AG04449 (cell line): ENCODE results near the gene SYT6.

Experiments used
- CTCF ChIA-PET: fragments of 350-600 bp; formaldehyde crosslinking; extraction: SDS; loops from one replicate; lab custom pipeline; 2021; ENCODE audit warnings: antibody characterized with exemption; lab: Yijun Ruan, JAX
- POLR2A ChIA-PET: fragments of 400-600, 350-600 bp; formaldehyde crosslinking; extraction: SDS; loops from one replicate; lab custom pipeline; 2020; ENCODE audit warnings: antibody characterized with exemption, inconsistent platforms; lab: Yijun Ruan, JAX
- DNase-seq: peaks from one replicate; pipeline ENCODE4 v3.0.0-alpha.2; 2010; ENCODE audit warnings: low read depth, low spot score
- H3K4me3 ChIP-seq: 2 replicates; pipeline ENCODE4 v1.5.1; 2011; ENCODE audit warnings: low read depth, mild to moderate bottlenecking, control low read depth, low read length
- CTCF ChIP-seq: IDR thresholded peaks from one replicate; pipeline ENCODE4 v1.5.1; 2011; ENCODE audit warnings: mild to moderate bottlenecking, moderate library complexity, low read length, control low read depth, inconsistent platforms; ENCODE audit not compliant: insufficient read depth; ENCODE audit errors: missing control alignments

SYT6 gene

DNA sequence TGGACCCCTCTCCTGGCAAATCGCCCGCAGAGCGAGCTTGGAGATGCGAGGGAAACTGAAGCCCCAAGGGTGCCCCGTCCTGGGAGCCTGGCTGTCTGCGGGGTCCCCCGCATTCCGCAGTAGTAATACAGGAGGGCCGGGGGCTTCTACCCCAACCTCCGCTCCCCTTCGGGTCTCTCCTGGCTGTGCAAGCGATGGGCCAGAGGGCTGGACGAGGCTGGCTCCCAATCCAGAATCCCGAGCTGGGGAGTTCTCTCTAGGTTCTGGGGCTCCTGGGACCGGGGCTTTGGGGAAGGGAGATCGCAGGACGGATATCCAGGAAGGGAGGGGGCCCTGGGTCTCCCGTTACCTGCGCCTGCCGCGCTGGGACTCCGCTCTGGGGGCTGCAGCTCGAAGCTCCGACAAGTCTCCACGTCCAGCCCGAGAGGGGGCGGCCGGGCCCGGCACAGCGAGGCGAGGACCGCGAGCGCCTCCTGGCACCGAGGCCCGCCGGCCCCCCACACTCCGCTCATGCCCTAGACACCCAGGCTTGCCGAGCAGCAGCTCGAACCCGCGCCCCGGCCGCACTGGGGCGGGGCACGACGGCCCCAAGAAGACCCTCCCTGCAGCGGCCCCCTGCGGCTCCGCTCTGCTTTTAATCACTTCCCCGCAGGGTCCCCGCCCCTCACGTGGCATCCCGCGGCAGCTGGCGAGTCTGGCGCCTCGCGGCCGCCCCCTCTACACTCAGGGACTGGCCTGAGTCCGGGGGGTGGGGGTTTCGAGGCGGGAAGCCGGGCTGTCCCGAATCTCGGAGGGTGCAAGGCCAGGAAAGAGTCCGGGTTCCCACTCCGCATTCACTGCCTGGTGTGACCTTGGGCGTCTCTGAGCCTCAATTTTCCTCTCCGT, at the start of gene SYT6:
Gene SYT6, minus strand, starts transcription at position 609 of the 885 bp plus-strand sequence. Its CDS starts 97 bp downstream, at position 512.
- H3K4me3 ChIP-seq: peak within 1 kb of the TSS; percentile 25

DNA sequence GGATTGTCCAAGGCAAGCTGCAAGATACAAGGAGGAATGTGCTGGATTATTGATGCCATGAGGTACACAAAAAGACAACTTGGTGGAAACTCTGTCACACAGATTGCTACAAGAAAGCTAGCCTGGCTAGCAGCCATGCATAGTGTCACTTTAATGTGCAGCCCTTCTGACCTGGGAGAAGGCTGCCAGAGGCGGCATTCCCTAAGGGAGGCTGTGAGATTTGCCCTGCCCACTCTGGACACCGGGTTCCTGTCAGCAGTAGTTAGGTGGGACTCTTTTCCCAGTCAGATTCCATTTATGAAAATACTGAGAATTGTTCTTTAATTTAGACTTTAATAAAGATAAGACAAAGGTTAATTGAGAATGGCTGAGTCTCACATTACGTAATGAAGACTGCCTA, 47.8 kb upstream of the SYT6 start:
- CTCF ChIA-PET: no interaction called here
- POLR2A ChIA-PET: no interaction called here
- TF ChIP-seq CTCF: no peak
- no peak for DNase-seq
- H3K4me3 ChIP-seq: no peak overlapping the region

More for the DNA sequence above, at the start of gene SYT6:
- ChIA-PET POLR2A (interaction anchor here (0.5 kb wide), 1 partner anchor 129 kb away, joined by 3 read pairs; no protein-coding TSS in a partner anchor), CTCF (interaction anchor here (0.7 to 1.7 kb wide), 3 partner anchors 15 to 175 kb away, joined by 3 to 5 read pairs (median 3); no protein-coding TSS in a partner anchor)
- no peak for TF ChIP-seq CTCF
- DNase-seq: no peak

GRCh38 chr1:114199017-114199594, 45.4 kb upstream of the SYT6 start:
- no peak for TF ChIP-seq CTCF
- no peak for DNase-seq
- CTCF ChIA-PET: no interaction called here
- H3K4me3 ChIP-seq: no peak overlapping the region
- POLR2A ChIA-PET: no interaction called here

- TF ChIP-seq CTCF: no peak
- POLR2A ChIA-PET: no interaction called here
- CTCF ChIA-PET: no interaction called here
- no peak overlapping the region for H3K4me3 ChIP-seq
- DNase-seq: no peak
Measured at GRCh38 chr1:114196992-114197907, 43.6 kb upstream of the SYT6 start.

DNA sequence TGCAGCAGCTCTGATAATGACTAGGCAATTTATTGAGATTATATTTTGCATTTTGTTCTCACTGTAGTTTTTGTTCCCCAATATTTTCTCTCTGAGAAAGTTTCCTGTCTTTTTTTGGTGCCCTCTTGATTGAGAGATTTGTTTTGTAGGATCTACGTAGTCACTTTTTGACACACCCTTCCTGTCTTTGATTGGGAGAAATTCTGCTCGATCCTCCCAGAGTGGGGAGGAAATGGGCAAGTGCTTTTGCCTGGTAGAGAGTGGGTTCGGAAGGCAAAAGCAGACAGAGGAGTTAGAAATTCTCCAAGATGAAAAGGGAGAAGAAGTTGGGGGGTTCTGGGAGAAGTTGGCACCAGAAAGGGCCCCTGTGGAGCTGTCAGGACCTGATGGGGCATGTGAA, 42.1 kb upstream of the SYT6 start:
- no peak for DNase-seq
- CTCF ChIA-PET: no interaction called here
- no peak for TF ChIP-seq CTCF
- no peak overlapping the region for H3K4me3 ChIP-seq
- POLR2A ChIA-PET: no interaction called here
